ENCODE results near the gene MAN2A2.

DNA sequence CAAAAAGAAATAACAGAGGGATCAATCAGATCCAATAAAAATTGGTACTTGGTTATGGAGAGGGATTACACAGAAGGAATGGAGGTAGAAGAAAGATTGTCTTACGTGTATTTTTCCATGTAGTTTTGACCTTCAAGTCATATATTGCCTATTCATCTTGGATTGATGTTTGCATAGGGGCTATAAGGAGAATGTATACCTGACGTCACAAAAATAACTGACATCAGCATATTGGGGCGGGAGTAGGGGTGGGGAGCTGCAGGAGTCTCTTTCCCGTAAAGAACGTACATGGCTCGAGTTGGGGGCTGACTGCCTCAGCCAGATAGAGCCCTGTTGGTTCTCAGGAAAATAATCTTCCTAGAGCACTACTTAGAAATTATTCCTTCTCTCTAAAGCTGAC, 40.6 kb upstream of the MAN2A2 start:
- TF ChIP-seq POLR2A (IDR thresholded peaks at IDR 0.05), result no peak
- TF ChIP-seq, protein P1, sequence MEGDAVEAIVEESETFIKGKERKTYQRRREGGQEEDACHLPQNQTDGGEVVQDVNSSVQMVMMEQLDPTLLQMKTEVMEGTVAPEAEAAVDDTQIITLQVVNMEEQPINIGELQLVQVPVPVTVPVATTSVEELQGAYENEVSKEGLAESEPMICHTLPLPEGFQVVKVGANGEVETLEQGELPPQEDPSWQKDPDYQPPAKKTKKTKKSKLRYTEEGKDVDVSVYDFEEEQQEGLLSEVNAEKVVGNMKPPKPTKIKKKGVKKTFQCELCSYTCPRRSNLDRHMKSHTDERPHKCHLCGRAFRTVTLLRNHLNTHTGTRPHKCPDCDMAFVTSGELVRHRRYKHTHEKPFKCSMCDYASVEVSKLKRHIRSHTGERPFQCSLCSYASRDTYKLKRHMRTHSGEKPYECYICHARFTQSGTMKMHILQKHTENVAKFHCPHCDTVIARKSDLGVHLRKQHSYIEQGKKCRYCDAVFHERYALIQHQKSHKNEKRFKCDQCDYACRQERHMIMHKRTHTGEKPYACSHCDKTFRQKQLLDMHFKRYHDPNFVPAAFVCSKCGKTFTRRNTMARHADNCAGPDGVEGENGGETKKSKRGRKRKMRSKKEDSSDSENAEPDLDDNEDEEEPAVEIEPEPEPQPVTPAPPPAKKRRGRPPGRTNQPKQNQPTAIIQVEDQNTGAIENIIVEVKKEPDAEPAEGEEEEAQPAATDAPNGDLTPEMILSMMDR (IDR thresholded peaks at IDR 0.05), result no peak

Data from stomach (tissue), 4 donors.